Loucy (cell line): ENCODE data around the gene RCOR2.

Experiments
- H2AFZ ChIP-seq: fragments of 200-600 bp; sonication (generic); 2 replicates; pipeline ENCODE4 v1.6.0; 2016; ENCODE audit warnings: antibody characterized with exemption, mild to moderate bottlenecking, low read length, moderate library complexity
- H3F3A ChIP-seq: fragments of 200-600 bp; 2 replicates; pipeline ENCODE4 v1.6.0; 2016; ENCODE audit warnings: antibody characterized with exemption, low read depth, mild to moderate bottlenecking
- H3K27me3 ChIP-seq: fragments of 200-600 bp; sonication (generic); 2 replicates; pipeline ENCODE4 v1.6.1; 2014; ENCODE audit warnings: low read length, mild to moderate bottlenecking; ENCODE audit not compliant: insufficient read depth, poor library complexity, severe bottlenecking
- H3K36me3 ChIP-seq: fragments of 200-600 bp; sonication (generic); 2 replicates; pipeline ENCODE4 v1.6.1; 2016; ENCODE audit warnings: low read length; ENCODE audit not compliant: insufficient read depth
- H3K4me1 ChIP-seq: fragments of 200-600 bp; sonication (generic); 2 replicates; pipeline ENCODE4 v1.5.1; 2014; ENCODE audit warnings: low read length, mild to moderate bottlenecking; ENCODE audit not compliant: insufficient read depth, poor library complexity, severe bottlenecking
- H3K4me2 ChIP-seq: fragments of 200-600 bp; sonication (generic); 2 replicates; pipeline ENCODE4 v1.6.0; 2014; ENCODE audit warnings: antibody characterized with exemption, low read length, low read depth, mild to moderate bottlenecking; ENCODE audit not compliant: poor library complexity, severe bottlenecking
- H3K4me3 ChIP-seq: fragments of 200-600 bp; sonication (generic); 2 replicates; pipeline ENCODE4 v1.5.1; 2014; ENCODE audit warnings: low read length, mild to moderate bottlenecking, mixed read lengths; ENCODE audit not compliant: poor library complexity, severe bottlenecking
- H3K79me2 ChIP-seq: fragments of 200-600 bp; sonication (generic); 2 replicates; pipeline ENCODE4 v1.6.1; 2014; ENCODE audit warnings: low read length; ENCODE audit not compliant: insufficient read depth
- H3K9ac ChIP-seq: fragments of 200-600 bp; sonication (generic); 2 replicates; pipeline ENCODE4 v1.6.0; 2014; ENCODE audit warnings: mild to moderate bottlenecking, low read depth, low read length, moderate library complexity; ENCODE audit not compliant: poor library complexity, severe bottlenecking
- H3K9me2 ChIP-seq: fragments of 200-600 bp; sonication (generic); replicated peaks from 2 replicates; pipeline ENCODE4 v1.6.1; 2016; ENCODE audit warnings: low read depth, low read length, mixed read lengths
- H3K9me3 ChIP-seq: fragments of 200-600 bp; sonication (generic); 2 replicates; pipeline ENCODE4 v1.6.1; 2014; ENCODE audit warnings: mild to moderate bottlenecking, antibody characterized with exemption, low read length, low read depth; ENCODE audit not compliant: insufficient read depth
- H4K20me1 ChIP-seq: fragments of 200-600 bp; sonication (generic); 2 replicates; pipeline ENCODE4 v1.6.0; 2014; ENCODE audit warnings: antibody characterized with exemption, low read length, mild to moderate bottlenecking; ENCODE audit not compliant: insufficient read depth, poor library complexity, severe bottlenecking
- EZH2phosphoT487 ChIP-seq: fragments of 200-600 bp; IDR thresholded peaks from 2 replicates; pipeline ENCODE4 v1.6.1; 2018; ENCODE audit warnings: antibody characterized with exemption, mild to moderate bottlenecking, moderate library complexity, borderline replicate concordance
- TF ChIP-seq, protein P1 (sequence below): fragments of 200-600 bp; sonication (generic); conservative IDR thresholded peaks from 2 replicates; pipeline ENCODE4 v1.5.1; 2014; ENCODE audit warnings: mild to moderate bottlenecking, antibody characterized with exemption, low read length

Gene RCOR2

DNA sequence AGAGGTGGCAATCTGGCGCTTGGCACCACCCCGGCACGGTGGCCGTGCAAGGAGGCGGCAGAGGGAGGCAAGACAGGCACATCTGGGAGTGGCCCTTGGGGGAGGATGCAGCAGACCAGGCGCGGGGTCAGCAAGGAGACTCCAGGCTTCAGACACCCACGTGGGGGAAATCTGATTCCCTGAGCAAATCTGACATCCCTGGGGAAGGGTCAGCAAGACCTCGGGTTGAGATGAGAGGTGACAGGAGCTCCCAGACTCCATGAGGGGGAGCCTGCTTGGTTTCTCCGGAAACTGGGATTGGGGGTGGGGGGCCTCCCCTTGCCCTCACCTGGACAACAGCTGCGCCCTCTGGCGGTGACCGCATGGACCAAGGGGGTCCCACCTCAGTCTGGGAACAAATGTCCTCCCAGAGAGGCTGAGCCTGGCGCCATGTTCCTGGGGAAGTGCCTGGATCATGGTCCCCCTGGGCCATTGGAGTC, 4.0 kb upstream of the RCOR2 start:
- Histone ChIP-seq H3F3A (no peaks in the 10 kb centered on the region), H3K9ac (no peak overlapping the region), H3K9me2 (no peaks in the 10 kb centered on the region), H3K9me3 (no peaks in the 10 kb centered on the region), H3K79me2 (no peaks in the 10 kb centered on the region), H3K4me3 (no peak overlapping the region), H3K4me2 (no peak overlapping the region), H4K20me1 (no peaks in the 10 kb centered on the region), H3K27me3 (no peaks in the 10 kb centered on the region), H2AFZ (peak overlapping the region; percentile 25), H3K36me3 (no peaks in the 10 kb centered on the region), H3K4me1 (peaks cover 9% of the 10 kb centered on the region)
- TF ChIP-seq, protein P1, sequence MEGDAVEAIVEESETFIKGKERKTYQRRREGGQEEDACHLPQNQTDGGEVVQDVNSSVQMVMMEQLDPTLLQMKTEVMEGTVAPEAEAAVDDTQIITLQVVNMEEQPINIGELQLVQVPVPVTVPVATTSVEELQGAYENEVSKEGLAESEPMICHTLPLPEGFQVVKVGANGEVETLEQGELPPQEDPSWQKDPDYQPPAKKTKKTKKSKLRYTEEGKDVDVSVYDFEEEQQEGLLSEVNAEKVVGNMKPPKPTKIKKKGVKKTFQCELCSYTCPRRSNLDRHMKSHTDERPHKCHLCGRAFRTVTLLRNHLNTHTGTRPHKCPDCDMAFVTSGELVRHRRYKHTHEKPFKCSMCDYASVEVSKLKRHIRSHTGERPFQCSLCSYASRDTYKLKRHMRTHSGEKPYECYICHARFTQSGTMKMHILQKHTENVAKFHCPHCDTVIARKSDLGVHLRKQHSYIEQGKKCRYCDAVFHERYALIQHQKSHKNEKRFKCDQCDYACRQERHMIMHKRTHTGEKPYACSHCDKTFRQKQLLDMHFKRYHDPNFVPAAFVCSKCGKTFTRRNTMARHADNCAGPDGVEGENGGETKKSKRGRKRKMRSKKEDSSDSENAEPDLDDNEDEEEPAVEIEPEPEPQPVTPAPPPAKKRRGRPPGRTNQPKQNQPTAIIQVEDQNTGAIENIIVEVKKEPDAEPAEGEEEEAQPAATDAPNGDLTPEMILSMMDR: peak; percentile 94
- TF ChIP-seq EZH2phosphoT487: no peak

DNA sequence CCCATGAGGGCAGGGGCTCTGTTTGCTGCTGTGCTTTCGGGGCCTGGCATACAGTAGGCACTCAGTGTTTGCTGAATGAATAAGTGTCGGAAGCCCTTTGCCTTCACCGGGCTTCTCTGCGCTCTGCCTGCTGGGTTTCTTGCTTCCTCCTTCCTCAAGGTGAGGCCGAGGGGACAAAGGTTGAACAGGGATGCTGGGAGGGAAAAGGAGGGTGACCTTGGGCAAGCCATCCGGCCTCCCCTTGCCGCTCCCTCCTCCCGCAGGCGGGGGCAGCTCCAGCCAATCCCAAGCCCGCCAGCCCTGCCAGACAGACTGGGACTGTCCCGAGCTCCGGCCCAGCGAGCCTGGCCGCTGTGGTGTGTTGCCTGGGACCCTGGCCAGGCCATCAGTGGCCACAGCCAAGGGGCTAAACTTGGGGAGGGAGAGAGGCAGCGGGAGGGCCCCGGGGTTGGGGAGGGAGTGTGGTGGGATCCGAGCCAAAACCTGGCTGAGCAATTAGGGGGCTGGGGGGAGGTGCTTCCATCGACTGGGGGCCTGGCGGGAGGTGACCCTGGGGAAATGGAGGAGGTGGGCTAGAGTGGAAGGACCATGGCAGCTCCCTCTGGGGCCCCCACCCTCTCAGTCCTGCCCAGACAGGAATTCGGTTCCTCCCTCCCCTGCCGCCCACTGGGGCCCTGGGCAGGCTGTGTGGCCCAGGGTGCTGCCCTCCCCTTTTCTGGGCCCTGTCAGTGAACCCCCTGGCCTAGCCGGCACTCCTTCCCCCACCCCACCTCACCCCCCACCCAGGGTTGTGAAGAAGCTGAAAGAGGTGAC, 3.4 kb upstream of the RCOR2 start:
- H3F3A ChIP-seq: no peaks in the 10 kb centered on the region
- TF ChIP-seq, protein P1: no peak
- H3K79me2 ChIP-seq: no peaks in the 10 kb centered on the region
- H4K20me1 ChIP-seq: no peaks in the 10 kb centered on the region
- no peak overlapping the region for H2AFZ ChIP-seq
- H3K36me3 ChIP-seq: no peaks in the 10 kb centered on the region
- H3K9me3 ChIP-seq: no peaks in the 10 kb centered on the region
- H3K9me2 ChIP-seq: no peaks in the 10 kb centered on the region
- H3K9ac ChIP-seq: no peak overlapping the region
- no peaks in the 10 kb centered on the region for H3K27me3 ChIP-seq
- H3K4me2 ChIP-seq: no peak overlapping the region
- H3K4me1 ChIP-seq: peaks cover 14% of the 10 kb centered on the region
- no peak overlapping the region for H3K4me3 ChIP-seq

DNA sequence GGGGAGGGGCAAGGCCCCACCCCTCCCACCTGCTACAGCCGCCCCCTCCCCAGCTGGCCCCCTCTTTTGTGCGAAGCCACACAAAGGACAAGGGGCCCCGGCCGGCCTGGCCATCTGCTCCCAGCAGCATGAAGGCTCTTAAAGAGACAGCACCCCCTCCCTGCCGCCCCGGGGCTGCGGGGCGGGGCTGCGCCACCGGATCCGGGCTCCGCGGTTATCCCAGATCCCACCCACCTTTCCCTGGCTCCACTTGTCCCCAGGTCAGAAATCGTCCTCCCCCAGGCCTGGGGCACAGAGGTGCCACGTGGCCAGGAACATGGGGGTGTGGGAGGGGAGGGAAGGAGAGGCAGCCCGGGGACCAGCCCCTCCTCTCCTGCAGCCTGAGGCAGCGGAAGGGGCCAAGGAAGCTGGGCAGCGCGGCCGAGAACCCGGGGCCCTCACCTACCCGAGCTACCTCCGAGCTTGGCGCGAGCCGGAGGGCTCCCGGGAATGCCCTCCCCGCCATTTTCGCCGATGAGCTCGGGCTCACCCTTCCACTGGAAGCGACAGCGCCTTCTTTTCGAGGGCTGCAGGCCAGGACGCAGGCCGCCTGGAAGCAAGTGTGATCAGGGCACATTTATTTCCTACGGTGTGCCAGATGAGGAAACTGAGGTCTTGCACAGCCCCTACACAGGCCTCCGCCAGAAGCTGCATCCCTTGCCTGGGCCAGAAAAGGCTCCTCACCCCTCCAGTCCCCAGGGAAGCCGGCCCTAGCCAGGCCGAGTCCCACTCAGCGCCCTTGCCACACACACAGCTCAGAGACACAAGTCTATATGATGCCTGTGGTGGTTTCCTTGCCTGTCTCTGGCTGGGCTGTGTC, 2.5 kb upstream of the RCOR2 start:
- H3K4me3 ChIP-seq: no peak overlapping the region
- H3K4me2 ChIP-seq: no peak overlapping the region
- H3K9ac ChIP-seq: no peak overlapping the region

More for the DNA sequence above, 2.5 kb upstream of the RCOR2 start:
- H3K4me1 ChIP-seq: peaks cover 14% of the 10 kb centered on the region
- H3K36me3 ChIP-seq: no peaks in the 10 kb centered on the region
- H2AFZ ChIP-seq: no peak overlapping the region
- no peaks in the 10 kb centered on the region for H3F3A ChIP-seq
- no peaks in the 10 kb centered on the region for H3K9me3 ChIP-seq
- no peak for TF ChIP-seq EZH2phosphoT487
- TF ChIP-seq, protein P1: no peak
- H3K9me2 ChIP-seq: no peaks in the 10 kb centered on the region
- H4K20me1 ChIP-seq: no peaks in the 10 kb centered on the region
- no peaks in the 10 kb centered on the region for H3K27me3 ChIP-seq
- H3K79me2 ChIP-seq: no peaks in the 10 kb centered on the region
